Measurements from ENCODE around the gene THSD7B. TPM values are rescaled to one million over a fixed set of nuclear protein-coding genes. Genes with fewer than 3 reads are reported as not detected.
"Not testable (repeated sequence)": the region's sequence is repeated elsewhere in the genome, so short reads cannot be mapped to it uniquely, and the experiment has no call there.

THSD7B gene
- total RNA-seq, 1 donor from 2014 or later: 1.2 TPM

DNA sequence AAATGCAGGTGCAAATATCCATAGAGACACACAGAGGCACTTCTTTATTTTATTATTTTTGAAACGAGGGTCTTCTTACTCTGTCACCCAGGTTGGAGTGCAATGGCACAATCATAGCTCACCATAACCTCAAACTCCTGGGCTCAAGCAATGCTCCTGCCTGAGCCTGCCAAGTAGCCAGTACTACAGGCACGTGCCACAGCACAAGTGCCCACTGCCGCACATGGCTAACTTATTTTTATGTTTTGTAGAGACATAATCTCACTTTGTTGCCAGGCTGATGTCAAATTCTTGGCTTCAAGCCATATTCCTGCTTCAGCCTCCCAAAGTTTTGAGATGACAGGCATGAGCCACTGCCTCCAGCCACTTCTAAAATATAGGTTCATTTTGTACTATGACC lies 537.6 kb downstream of the THSD7B start:
- Mint-ChIP-seq H3K4me1 (no peaks in the 10 kb centered on the region), H3K9me3 (peaks cover 3% of the 10 kb centered on the region), H3K27me3 (ENCODE audit: insufficient read depth, low read depth) (no peaks in the 10 kb centered on the region), H3K27ac (no peak overlapping the region), H3K36me3 (no peaks in the 10 kb centered on the region), H3K4me3 (no peak overlapping the region)
- DNase-seq (ENCODE audit: low spot score): no peak
- no peak overlapping the region for H2AFZ ChIP-seq (replicated peaks)
- no peaks in the 10 kb centered on the region for H3K9me3 ChIP-seq (ENCODE audit: low read depth)
- no peak overlapping the region for H3K9ac ChIP-seq
- no peaks in the 10 kb centered on the region for H3K36me3 ChIP-seq
- no peak for TF ChIP-seq EZH2 (IDR thresholded peaks at IDR 0.05)
- TF ChIP-seq, protein P1, sequence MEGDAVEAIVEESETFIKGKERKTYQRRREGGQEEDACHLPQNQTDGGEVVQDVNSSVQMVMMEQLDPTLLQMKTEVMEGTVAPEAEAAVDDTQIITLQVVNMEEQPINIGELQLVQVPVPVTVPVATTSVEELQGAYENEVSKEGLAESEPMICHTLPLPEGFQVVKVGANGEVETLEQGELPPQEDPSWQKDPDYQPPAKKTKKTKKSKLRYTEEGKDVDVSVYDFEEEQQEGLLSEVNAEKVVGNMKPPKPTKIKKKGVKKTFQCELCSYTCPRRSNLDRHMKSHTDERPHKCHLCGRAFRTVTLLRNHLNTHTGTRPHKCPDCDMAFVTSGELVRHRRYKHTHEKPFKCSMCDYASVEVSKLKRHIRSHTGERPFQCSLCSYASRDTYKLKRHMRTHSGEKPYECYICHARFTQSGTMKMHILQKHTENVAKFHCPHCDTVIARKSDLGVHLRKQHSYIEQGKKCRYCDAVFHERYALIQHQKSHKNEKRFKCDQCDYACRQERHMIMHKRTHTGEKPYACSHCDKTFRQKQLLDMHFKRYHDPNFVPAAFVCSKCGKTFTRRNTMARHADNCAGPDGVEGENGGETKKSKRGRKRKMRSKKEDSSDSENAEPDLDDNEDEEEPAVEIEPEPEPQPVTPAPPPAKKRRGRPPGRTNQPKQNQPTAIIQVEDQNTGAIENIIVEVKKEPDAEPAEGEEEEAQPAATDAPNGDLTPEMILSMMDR (IDR thresholded peaks at IDR 0.05): no peak
- no peak for TF ChIP-seq EZH2phosphoT487 (IDR thresholded peaks at IDR 0.05)
- no peak overlapping the region for H3K4me3 ChIP-seq
- H3K79me2 ChIP-seq (ENCODE audit: low read depth): no peaks in the 10 kb centered on the region
- no peaks in the 10 kb centered on the region for H3K27me3 ChIP-seq
- H4K20me1 ChIP-seq (ENCODE audit: low read depth): no peaks in the 10 kb centered on the region
- H3F3A ChIP-seq (ENCODE audit: low read depth): no peaks in the 10 kb centered on the region
- no peaks in the 10 kb centered on the region for H3K4me1 ChIP-seq
- H3K27ac ChIP-seq: no peak overlapping the region
- H3K4me2 ChIP-seq: no peak overlapping the region

- H4K20me1 ChIP-seq (ENCODE audit: low read depth): no peaks in the 10 kb centered on the region
- H3K27ac Mint-ChIP-seq: no peak overlapping the region
- H3K4me3 Mint-ChIP-seq: no peak overlapping the region
- no peaks in the 10 kb centered on the region for H3K9me3 ChIP-seq (ENCODE audit: low read depth)
- no peak overlapping the region for H2AFZ ChIP-seq (replicated peaks)
- no peaks in the 10 kb centered on the region for H3F3A ChIP-seq (ENCODE audit: low read depth)
- no peak overlapping the region for H3K9ac ChIP-seq
- no peak overlapping the region for H3K27ac ChIP-seq
- H3K36me3 ChIP-seq: no peaks in the 10 kb centered on the region
- H3K4me1 Mint-ChIP-seq: no peaks in the 10 kb centered on the region
- peaks cover 2% of the 10 kb centered on the region for H3K9me3 Mint-ChIP-seq
- H3K27me3 ChIP-seq: no peaks in the 10 kb centered on the region
- no peak overlapping the region for H3K4me3 ChIP-seq
- H3K27me3 Mint-ChIP-seq (ENCODE audit: insufficient read depth, low read depth): peaks cover 3% of the 10 kb centered on the region
- H3K36me3 Mint-ChIP-seq: no peaks in the 10 kb centered on the region
- DNase-seq (ENCODE audit: low spot score): no peak
- no peak overlapping the region for H3K4me2 ChIP-seq
- H3K79me2 ChIP-seq (ENCODE audit: low read depth): no peaks in the 10 kb centered on the region
- no peaks in the 10 kb centered on the region for H3K4me1 ChIP-seq
- TF ChIP-seq EZH2 (IDR thresholded peaks at IDR 0.05) (no peak), EZH2phosphoT487 (IDR thresholded peaks at IDR 0.05) (no peak)
- TF ChIP-seq, protein P1 (IDR thresholded peaks at IDR 0.05): no peak
These were observed 550.7 kb downstream of the THSD7B start for GRCh38 chr2:137316075-137316474.

DNA sequence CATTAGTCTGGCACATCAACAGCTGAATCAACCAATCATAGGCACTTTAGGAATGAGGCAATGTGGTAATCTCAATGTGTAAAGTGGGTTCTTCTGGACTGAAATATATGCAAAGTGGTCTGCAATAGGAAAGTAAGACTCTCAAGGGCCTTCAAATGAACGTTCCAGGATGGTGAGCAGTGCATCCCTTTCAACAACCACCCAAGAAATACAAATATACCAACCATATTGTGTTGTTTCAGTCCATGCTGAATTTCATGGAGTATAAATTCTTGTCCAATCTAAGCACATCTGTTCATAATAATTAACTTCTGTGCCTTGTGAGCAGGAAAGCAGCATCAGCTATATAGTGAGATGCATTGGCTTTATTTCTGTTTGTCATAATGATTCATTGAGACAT lies 556.2 kb downstream of the THSD7B start:
- TF ChIP-seq, protein P1 (IDR thresholded peaks at IDR 0.05): no peak
- TF ChIP-seq EZH2phosphoT487 (IDR thresholded peaks at IDR 0.05) (no peak), EZH2 (IDR thresholded peaks at IDR 0.05) (no peak)
- Histone ChIP-seq H3K36me3 (no peaks in the 10 kb centered on the region), H3K4me2 (no peak overlapping the region), H3F3A (ENCODE audit: low read depth) (no peaks in the 10 kb centered on the region), H3K4me3 (no peak overlapping the region), H3K9ac (no peak overlapping the region), H3K4me1 (no peaks in the 10 kb centered on the region), H3K27me3 (no peaks in the 10 kb centered on the region), H4K20me1 (ENCODE audit: low read depth) (no peaks in the 10 kb centered on the region), H2AFZ (replicated peaks) (no peak overlapping the region), H3K27ac (no peak overlapping the region), H3K9me3 (ENCODE audit: low read depth) (no peaks in the 10 kb centered on the region), H3K79me2 (ENCODE audit: low read depth) (no peaks in the 10 kb centered on the region)
- no peaks in the 10 kb centered on the region for H3K36me3 Mint-ChIP-seq
- no peaks in the 10 kb centered on the region for H3K27me3 Mint-ChIP-seq (ENCODE audit: insufficient read depth, low read depth)
- no peaks in the 10 kb centered on the region for H3K4me1 Mint-ChIP-seq
- no peak overlapping the region for H3K4me3 Mint-ChIP-seq
- no peak overlapping the region for H3K27ac Mint-ChIP-seq
- no peak for DNase-seq (ENCODE audit: low spot score)
- no peaks in the 10 kb centered on the region for H3K9me3 Mint-ChIP-seq

DNA sequence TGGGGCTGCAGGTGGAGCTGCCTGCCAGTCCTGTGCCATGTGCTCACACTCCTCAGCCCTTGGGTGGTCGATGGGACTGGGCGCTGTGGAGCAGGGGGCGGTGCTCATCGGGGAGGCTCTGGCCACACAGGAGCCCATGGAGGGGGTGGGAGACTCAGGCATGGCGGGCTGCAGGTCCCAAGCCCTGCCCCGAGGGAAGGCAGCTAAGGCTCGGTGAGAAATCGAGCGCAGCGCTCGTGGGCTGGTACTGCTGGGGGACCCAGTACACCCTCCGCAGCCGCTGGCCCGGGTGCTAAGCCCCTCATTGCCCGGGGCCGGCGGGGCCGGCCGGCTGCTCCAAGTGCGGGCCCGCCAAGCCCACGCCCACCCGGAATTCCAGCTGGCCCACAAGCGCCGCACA lies 566.2 kb downstream of the THSD7B start:
- H3K4me3 Mint-ChIP-seq; H3K4me1 Mint-ChIP-seq; H3K27ac ChIP-seq; H3K4me2 ChIP-seq; H3K79me2 ChIP-seq (ENCODE audit: low read depth); H3F3A ChIP-seq (ENCODE audit: low read depth); H3K4me1 ChIP-seq; H3K36me3 ChIP-seq; H3K27me3 ChIP-seq; H3K27ac Mint-ChIP-seq; H4K20me1 ChIP-seq (ENCODE audit: low read depth); H3K36me3 Mint-ChIP-seq; H2AFZ ChIP-seq (replicated peaks); H3K27me3 Mint-ChIP-seq (ENCODE audit: insufficient read depth, low read depth); DNase-seq (ENCODE audit: low spot score); H3K4me3 ChIP-seq; H3K9me3 ChIP-seq (ENCODE audit: low read depth); H3K9ac ChIP-seq: not testable (repeated sequence)
- peaks cover 16% of the 10 kb centered on the region for H3K9me3 Mint-ChIP-seq

Measured in neural progenitor cell (in vitro differentiated cells).